HUDEP-2 (cell line): ENCODE results near the gene RAI14.
A peak's percentile ranks its signal among the peaks of the same experiment; 100 is the strongest.
"Not testable (repeated sequence)": the region's sequence is repeated elsewhere in the genome, so short reads cannot be mapped to it uniquely, and the experiment has no call there.

Source experiments
- DNase-seq, 76 experiments: peaks; one replicate each; lab custom pipeline; 2025; ENCODE audit not compliant: unreplicated experiment in 76 of 76; lab: John Stamatoyannopoulos, UW

Gene RAI14

GRCh38 chr5:34724741-34725140, 68.6 kb downstream of the RAI14 start:
- DNase-seq: no peak

GRCh38 chr5:34727166-34727749, 71.1 kb downstream of the RAI14 start:
- not testable (repeated sequence) for DNase-seq

GRCh38 chr5:34728236-34728635, 72.1 kb downstream of the RAI14 start:
- no peak for DNase-seq

- peak in 1 of 76 experiments; percentile 1 for DNase-seq
Observed at GRCh38 chr5:34731435-34732232, 75.5 kb downstream of the RAI14 start.

GRCh38 chr5:34734326-34734725, 78.2 kb downstream of the RAI14 start:
- no peak for DNase-seq

GRCh38 chr5:34735491-34736426, 79.6 kb downstream of the RAI14 start:
- DNase-seq: no peak

GRCh38 chr5:34736445-34737115, 80.5 kb downstream of the RAI14 start:
- DNase-seq: no peak

GRCh38 chr5:34737731-34738130, 81.6 kb downstream of the RAI14 start:
- DNase-seq: no peak

- no peak for DNase-seq
Observed at GRCh38 chr5:34738381-34738780, 82.3 kb downstream of the RAI14 start.

GRCh38 chr5:34740389-34740806, 84.3 kb downstream of the RAI14 start:
- DNase-seq: no peak

GRCh38 chr5:34742061-34742460, 85.9 kb downstream of the RAI14 start:
- no peak for DNase-seq

GRCh38 chr5:34743878-34744277, 87.8 kb downstream of the RAI14 start:
- DNase-seq: no peak

- DNase-seq: no peak
Observed at GRCh38 chr5:34748431-34748830, 92.3 kb downstream of the RAI14 start.

- no peak for DNase-seq
Observed at GRCh38 chr5:34749431-34749873, 93.3 kb downstream of the RAI14 start.

- no peak for DNase-seq
Observed at GRCh38 chr5:34750206-34750605, 94.1 kb downstream of the RAI14 start.

GRCh38 chr5:34751807-34752736, 95.9 kb downstream of the RAI14 start:
- DNase-seq: no peak

- not testable (repeated sequence) for DNase-seq
Observed at GRCh38 chr5:34753236-34753635, 97.1 kb downstream of the RAI14 start.

GRCh38 chr5:34755926-34756325, 99.8 kb downstream of the RAI14 start:
- DNase-seq: no peak

- DNase-seq: no peak
Observed at GRCh38 chr5:34756781-34757624, 100.9 kb downstream of the RAI14 start.
